Measurements from ENCODE around the gene AOPEP. TPM values are rescaled to one million over a fixed set of nuclear protein-coding genes. Genes with fewer than 3 reads are reported as not detected.

Gene AOPEP
- total RNA-seq, 6 experiments from 2014 or later, result 36.6 to 110 (median 63.3) TPM

- ATAC-seq (no peak), DNase-seq (no peak)
- WGBS (ENCODE audit: insufficient coverage, low coverage, low lambda C conversion rate, missing lambda C conversion rate), result 94% methylated on average over 9 of the region's 10 CpGs
- Histone ChIP-seq H3K4me1 (peaks cover 0 to 53% (median 23%) of the 10 kb centered on the region in 4 donors), H3K36me3 (no peaks in the 10 kb centered on the region), H3K4me3 (no peak overlapping the region), H3K9me3 (no peaks in the 10 kb centered on the region), H3K27ac (no peak overlapping the region), H3K27me3 (no peaks in the 10 kb centered on the region)
- TF ChIP-seq POLR2A (IDR thresholded peaks at IDR 0.05), result no peak
- TF ChIP-seq, protein P1, sequence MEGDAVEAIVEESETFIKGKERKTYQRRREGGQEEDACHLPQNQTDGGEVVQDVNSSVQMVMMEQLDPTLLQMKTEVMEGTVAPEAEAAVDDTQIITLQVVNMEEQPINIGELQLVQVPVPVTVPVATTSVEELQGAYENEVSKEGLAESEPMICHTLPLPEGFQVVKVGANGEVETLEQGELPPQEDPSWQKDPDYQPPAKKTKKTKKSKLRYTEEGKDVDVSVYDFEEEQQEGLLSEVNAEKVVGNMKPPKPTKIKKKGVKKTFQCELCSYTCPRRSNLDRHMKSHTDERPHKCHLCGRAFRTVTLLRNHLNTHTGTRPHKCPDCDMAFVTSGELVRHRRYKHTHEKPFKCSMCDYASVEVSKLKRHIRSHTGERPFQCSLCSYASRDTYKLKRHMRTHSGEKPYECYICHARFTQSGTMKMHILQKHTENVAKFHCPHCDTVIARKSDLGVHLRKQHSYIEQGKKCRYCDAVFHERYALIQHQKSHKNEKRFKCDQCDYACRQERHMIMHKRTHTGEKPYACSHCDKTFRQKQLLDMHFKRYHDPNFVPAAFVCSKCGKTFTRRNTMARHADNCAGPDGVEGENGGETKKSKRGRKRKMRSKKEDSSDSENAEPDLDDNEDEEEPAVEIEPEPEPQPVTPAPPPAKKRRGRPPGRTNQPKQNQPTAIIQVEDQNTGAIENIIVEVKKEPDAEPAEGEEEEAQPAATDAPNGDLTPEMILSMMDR (IDR thresholded peaks at IDR 0.05), result no peak
- intact Hi-C loops (cut with DNase I), result no loop called here
These were observed 409.3 kb downstream of the AOPEP start for GRCh38 chr9:95135756-95136155.

MicroRNAs within 50 kb of the gene (microRNA counts, 767-probe panel; counts per million panel counts)
- microRNA hsa-miR-2278, result 237 counts per million
- 12,540 counts per million, percentile 78 among the panel's probes with 10 or more counts for microRNA hsa-miR-23b-3p
- microRNA hsa-miR-27b-3p, result 12,751 counts per million, percentile 82 among the panel's probes with 10 or more counts

Small RNA genes within 50 kb of the gene (microRNA-seq; reads per million reads assigned to microRNA genes)
- gene MIR2278 (2.0 to 4.5 reads per million in 2 donors), gene MIR23B (82,553 to 110,349 reads per million in 2 donors), gene MIR24-1 (0 reads per million in 2 donors), gene MIR27B (12,715 to 13,427 reads per million in 2 donors), gene MIR3074 (0 reads per million in 2 donors), gene MIR6081 (0 reads per million in 2 donors)

Small RNA genes within 50 kb of the gene (small RNA-seq; reads per million reads assigned to genes)
- 0 to 0.78 reads per million in 2 experiments for gene MIR2278
- 365 to 413 reads per million in 2 experiments for gene MIR23B
- 15,470 to 24,789 reads per million in 2 experiments for gene MIR27B
- 0 reads per million in 2 experiments for gene MIR3074
- gene MIR6081, result 0 reads per million in 2 experiments

Other genes starting within 250 kb of the AOPEP start
- gene PCAT7, start 171.6 kb upstream of the AOPEP start, total RNA-seq, result 1 to 10 TPM in 2 of 6 experiments, under 1 TPM in 4; 0.37 to 3.1 (median 0.96) TPM
- not detected for gene FBP2, start 132.9 kb upstream of the AOPEP start, total RNA-seq
- gene FBP1, start 87.2 kb upstream of the AOPEP start, total RNA-seq, result 100 to 1,000 TPM; 180 to 781 (median 384) TPM